GM19372 (cell line): Measurements from ENCODE around the gene FAM20C.
"Not testable (repeated sequence)": the region's sequence is repeated elsewhere in the genome, so short reads cannot be mapped to it uniquely, and the experiment has no call there.

Source experiments
- ATAC-seq: cut with Tn5 transposase; IDR thresholded peaks from one replicate; pipeline ENCODE4 v1.9.1; 2021; ENCODE audit warnings: mild to moderate bottlenecking, low read depth, moderate library complexity; ENCODE audit not compliant: unreplicated experiment

FAM20C gene

GRCh38 chr7:236967-237366 is 44.6 kb downstream of the FAM20C start:
- no peak for ATAC-seq

- no peak for ATAC-seq
Measured at GRCh38 chr7:237385-237784, 45.0 kb downstream of the FAM20C start.

GRCh38 chr7:240146-240676 is 47.8 kb downstream of the FAM20C start:
- no peak for ATAC-seq

- no peak for ATAC-seq
Measured at GRCh38 chr7:240887-241421, 48.6 kb downstream of the FAM20C start.

GRCh38 chr7:241513-241912 is 49.1 kb downstream of the FAM20C start:
- ATAC-seq, result no peak

GRCh38 chr7:242826-243579 is 50.6 kb downstream of the FAM20C start:
- not testable (repeated sequence) for ATAC-seq

- not testable (repeated sequence) for ATAC-seq
Measured at GRCh38 chr7:243580-243978, 51.2 kb downstream of the FAM20C start.

- ATAC-seq, result no peak
Measured at GRCh38 chr7:244974-245373, 52.6 kb downstream of the FAM20C start.

- ATAC-seq, result no peak
Measured at GRCh38 chr7:245574-246295, 53.4 kb downstream of the FAM20C start.

- ATAC-seq, result no peak
Measured at GRCh38 chr7:246451-246850, 54.1 kb downstream of the FAM20C start.

- ATAC-seq, result no peak
Measured at GRCh38 chr7:247181-247580, 54.8 kb downstream of the FAM20C start.

- ATAC-seq, result no peak
Measured at GRCh38 chr7:247636-248035, 55.3 kb downstream of the FAM20C start.

GRCh38 chr7:248732-249435 is 56.5 kb downstream of the FAM20C start:
- no peak for ATAC-seq

- no peak for ATAC-seq
Measured at GRCh38 chr7:249989-250388, 57.6 kb downstream of the FAM20C start.

GRCh38 chr7:250523-250922 is 58.2 kb downstream of the FAM20C start:
- ATAC-seq, result no peak

GRCh38 chr7:251005-251404 is 58.6 kb downstream of the FAM20C start:
- ATAC-seq, result no peak

GRCh38 chr7:251446-252175 is 59.2 kb downstream of the FAM20C start:
- ATAC-seq, result no peak

- no peak for ATAC-seq
Measured at GRCh38 chr7:252216-252965, 60.0 kb downstream of the FAM20C start.

- no peak for ATAC-seq
Measured at GRCh38 chr7:252981-253380, 60.6 kb downstream of the FAM20C start.
